OCI-LY3 (cell line): ENCODE measurements around the gene GPR62.

ENCODE experiments used
- H2AFZ ChIP-seq: fragments of 200-600, 300-600 bp; shearing (Covaris generic); 2 replicates; pipeline ENCODE4 v1.6.0; 2014; ENCODE audit warnings: antibody characterized with exemption, low read depth, low read length
- H3K27ac ChIP-seq: fragments of 200-600, 300-600 bp; sonication (generic); 2 replicates; pipeline ENCODE4 v1.5.1; 2014; ENCODE audit warnings: mild to moderate bottlenecking, low read length, moderate library complexity, mixed read lengths
- H3K27me3 ChIP-seq: fragments of 200-600, 300-600 bp; sonication (generic); 2 replicates; pipeline ENCODE4 v1.6.1; 2014; ENCODE audit warnings: low read depth, low read length, mixed read lengths
- H3K36me3 ChIP-seq: fragments of 200-600, 300-600 bp; sonication (generic); replicated peaks from 2 replicates; pipeline ENCODE3; 2014; ENCODE audit warnings: low read depth, low read length, mixed read lengths
- H3K4me1 ChIP-seq: fragments of 300-600, 200-600 bp; sonication (generic); 2 replicates; pipeline ENCODE4 v1.6.1; 2014; ENCODE audit warnings: low read length, mixed read lengths
- H3K4me2 ChIP-seq: fragments of 200-600, 300-600 bp; sonication (generic); 2 replicates; pipeline ENCODE4 v1.6.1; 2014; ENCODE audit warnings: low read length, mixed read lengths
- H3K4me3 ChIP-seq: fragments of 300-600, 200-600 bp; sonication (generic); 2 replicates; pipeline ENCODE4 v1.5.1; 2014; ENCODE audit warnings: antibody characterized with exemption, mild to moderate bottlenecking, low read length, moderate library complexity
- H3K79me2 ChIP-seq: fragments of 300-600, 200-600 bp; shearing (Covaris generic); 2 replicates; pipeline ENCODE4 v1.6.1; 2014; ENCODE audit warnings: mild to moderate bottlenecking, low read length, mixed read lengths
- H3K9ac ChIP-seq: fragments of 300-600, 200-600 bp; shearing (Covaris generic); 2 replicates; pipeline ENCODE4 v1.6.0; 2014; ENCODE audit warnings: mild to moderate bottlenecking, low read length, moderate library complexity
- H3K9me3 ChIP-seq: fragments of 200-600, 300-600 bp; shearing (Covaris generic); 2 replicates; pipeline ENCODE4 v1.6.1; 2014; ENCODE audit warnings: low read length, mixed read lengths; ENCODE audit not compliant: insufficient read depth
- H4K20me1 ChIP-seq: fragments of 200-600, 300-600 bp; sonication (generic); 2 replicates; pipeline ENCODE4 v1.6.1; 2016; ENCODE audit warnings: low read length, mixed read lengths; ENCODE audit not compliant: insufficient read depth
- EZH2phosphoT487 ChIP-seq: fragments of 200-600 bp; shearing (Covaris generic); IDR thresholded peaks from 2 replicates; pipeline ENCODE4 v1.6.1; 2018; ENCODE audit warnings: antibody characterized with exemption, mixed run types, low read depth
- TF ChIP-seq, protein P1 (sequence below): fragments of 200-600, 300-600 bp; sonication (generic); IDR thresholded peaks from 2 replicates; pipeline ENCODE4 v1.5.1; 2014; ENCODE audit warnings: antibody characterized with exemption, low read length, low read depth

Gene GPR62

DNA sequence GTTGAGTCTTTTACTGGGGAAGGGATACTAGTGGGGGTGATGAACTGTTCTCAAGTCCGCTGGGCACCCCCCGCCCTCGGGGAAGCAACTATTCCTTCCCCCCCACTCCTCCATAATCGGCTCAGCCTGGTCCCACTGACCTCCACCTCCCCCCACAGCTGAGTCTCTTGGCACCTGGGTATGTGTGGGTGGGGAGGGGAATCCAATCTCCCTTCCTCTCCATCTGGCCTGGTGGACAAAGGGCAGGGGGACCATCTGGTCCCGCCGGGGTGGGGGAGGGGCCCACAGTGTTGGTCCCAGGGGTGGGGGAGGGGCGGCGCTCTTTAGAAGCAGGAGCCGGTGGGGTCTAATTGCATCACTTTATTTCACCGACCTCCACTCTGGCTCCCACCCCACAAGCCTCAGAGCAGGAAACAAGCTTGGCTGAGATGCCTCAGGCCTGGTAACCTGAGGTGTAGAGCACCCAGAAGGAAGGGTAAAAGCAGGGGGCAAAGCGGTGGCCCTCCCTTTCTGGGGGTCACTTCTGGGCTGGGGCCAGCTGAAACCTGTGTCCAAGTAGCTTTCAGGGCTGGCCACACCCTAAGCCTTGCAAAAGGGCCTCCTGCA lies 13.1 kb downstream of the GPR62 start:
- H3K4me3 ChIP-seq = peak overlapping the region; percentile 92
- H3K27me3 ChIP-seq = no peaks in the 10 kb centered on the region
- H4K20me1 ChIP-seq = no peaks in the 10 kb centered on the region
- H3K9me3 ChIP-seq = no peaks in the 10 kb centered on the region
- no peak for TF ChIP-seq EZH2phosphoT487
- TF ChIP-seq, protein P1, sequence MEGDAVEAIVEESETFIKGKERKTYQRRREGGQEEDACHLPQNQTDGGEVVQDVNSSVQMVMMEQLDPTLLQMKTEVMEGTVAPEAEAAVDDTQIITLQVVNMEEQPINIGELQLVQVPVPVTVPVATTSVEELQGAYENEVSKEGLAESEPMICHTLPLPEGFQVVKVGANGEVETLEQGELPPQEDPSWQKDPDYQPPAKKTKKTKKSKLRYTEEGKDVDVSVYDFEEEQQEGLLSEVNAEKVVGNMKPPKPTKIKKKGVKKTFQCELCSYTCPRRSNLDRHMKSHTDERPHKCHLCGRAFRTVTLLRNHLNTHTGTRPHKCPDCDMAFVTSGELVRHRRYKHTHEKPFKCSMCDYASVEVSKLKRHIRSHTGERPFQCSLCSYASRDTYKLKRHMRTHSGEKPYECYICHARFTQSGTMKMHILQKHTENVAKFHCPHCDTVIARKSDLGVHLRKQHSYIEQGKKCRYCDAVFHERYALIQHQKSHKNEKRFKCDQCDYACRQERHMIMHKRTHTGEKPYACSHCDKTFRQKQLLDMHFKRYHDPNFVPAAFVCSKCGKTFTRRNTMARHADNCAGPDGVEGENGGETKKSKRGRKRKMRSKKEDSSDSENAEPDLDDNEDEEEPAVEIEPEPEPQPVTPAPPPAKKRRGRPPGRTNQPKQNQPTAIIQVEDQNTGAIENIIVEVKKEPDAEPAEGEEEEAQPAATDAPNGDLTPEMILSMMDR = no peak
- H2AFZ ChIP-seq = 0 out of 2 replicates have a peak overlapping the region, but pooled peaks have one; percentile 27
- peaks cover 13% of the 10 kb centered on the region for H3K4me1 ChIP-seq
- H3K27ac ChIP-seq = no peak overlapping the region
- peak overlapping the region; percentile 86 for H3K9ac ChIP-seq
- H3K36me3 ChIP-seq = peaks cover 5% of the 10 kb centered on the region
- peak overlapping the region; percentile 93 for H3K4me2 ChIP-seq
- peaks cover 3% of the 10 kb centered on the region for H3K79me2 ChIP-seq

DNA sequence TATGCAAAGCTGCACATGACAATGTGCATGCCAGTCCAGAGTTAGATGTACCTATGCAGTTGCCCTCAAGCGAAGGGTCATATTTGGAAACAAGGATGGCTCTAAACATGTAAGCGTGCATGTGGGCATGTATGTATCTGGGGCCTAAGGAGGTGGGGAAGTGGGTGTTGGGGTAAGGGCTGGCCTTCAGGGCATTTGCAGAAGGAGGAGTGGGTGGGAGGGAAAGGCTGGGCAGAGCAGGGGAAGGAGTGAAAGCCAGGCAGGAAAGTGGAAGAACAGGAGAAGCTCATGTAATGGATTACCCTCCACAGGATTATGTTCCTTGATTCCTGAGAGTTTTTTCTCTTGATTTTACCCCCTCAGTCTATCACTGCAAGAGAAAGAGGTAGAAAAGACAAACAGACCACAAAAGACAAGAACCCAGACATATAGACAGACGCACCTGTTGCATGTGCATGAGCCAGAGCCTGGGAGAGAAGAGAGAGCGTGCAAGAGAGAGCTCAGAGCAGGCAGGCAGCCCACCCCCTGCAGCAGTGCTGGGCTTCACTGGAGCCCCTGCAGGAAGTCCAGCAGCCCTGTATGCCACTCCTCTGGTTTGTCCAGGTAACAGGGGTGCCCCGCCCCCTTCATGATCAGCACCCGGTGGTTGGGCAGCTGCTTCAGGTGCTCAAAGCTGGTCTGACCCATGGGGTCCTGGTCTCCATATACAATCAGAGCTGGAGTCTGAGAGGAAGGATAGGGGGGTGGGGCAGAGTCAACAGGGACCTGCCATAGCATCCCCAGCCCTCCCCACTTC lies 13.9 kb downstream of the GPR62 start:
- no peaks in the 10 kb centered on the region for H3K27me3 ChIP-seq
- peaks cover 5% of the 10 kb centered on the region for H3K36me3 ChIP-seq
- no peaks in the 10 kb centered on the region for H3K9me3 ChIP-seq
- peaks cover 8% of the 10 kb centered on the region for H3K79me2 ChIP-seq
- peak overlapping the region; percentile 93; the same call in 1 of the 2 replicates for H3K4me2 ChIP-seq
- no peak overlapping the region for H3K9ac ChIP-seq
- no peak overlapping the region for H3K27ac ChIP-seq
- H3K4me1 ChIP-seq = peaks cover 14% of the 10 kb centered on the region
- H2AFZ ChIP-seq = no peak overlapping the region
- TF ChIP-seq EZH2phosphoT487 = no peak
- TF ChIP-seq, protein P1 = no peak
- H4K20me1 ChIP-seq = no peaks in the 10 kb centered on the region
- no peak overlapping the region for H3K4me3 ChIP-seq

DNA sequence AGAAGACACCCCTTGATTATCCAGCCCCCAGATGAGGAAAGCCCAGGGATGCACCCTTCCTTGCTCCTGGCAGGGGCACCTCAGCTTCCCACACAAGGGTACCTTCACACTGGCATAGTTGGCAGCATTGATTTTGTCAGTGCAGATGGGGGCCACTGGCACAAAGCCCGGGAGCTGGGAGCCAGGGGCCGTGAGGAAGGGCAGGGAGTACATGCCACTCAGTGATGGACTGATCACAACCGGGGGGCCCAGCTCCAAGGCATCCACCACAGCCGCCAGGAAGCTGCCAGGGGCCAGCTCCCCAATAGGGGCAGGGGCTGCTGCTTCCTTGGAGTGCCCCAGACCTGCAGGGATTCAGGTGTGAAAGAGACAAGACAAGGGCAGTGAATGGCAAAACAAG lies 14.7 kb downstream of the GPR62 start:
- Histone ChIP-seq H3K79me2 (peaks cover 8% of the 10 kb centered on the region), H3K36me3 (peaks cover 5% of the 10 kb centered on the region), H3K27ac (no peak overlapping the region), H3K9ac (no peak overlapping the region), H3K4me1 (peaks cover 20% of the 10 kb centered on the region), H3K27me3 (no peaks in the 10 kb centered on the region), H2AFZ (no peak overlapping the region), H3K4me3 (no peak overlapping the region), H4K20me1 (no peaks in the 10 kb centered on the region), H3K9me3 (no peaks in the 10 kb centered on the region), H3K4me2 (no peak overlapping the region)
- TF ChIP-seq EZH2phosphoT487 = no peak
- TF ChIP-seq, protein P1 = no peak

DNA sequence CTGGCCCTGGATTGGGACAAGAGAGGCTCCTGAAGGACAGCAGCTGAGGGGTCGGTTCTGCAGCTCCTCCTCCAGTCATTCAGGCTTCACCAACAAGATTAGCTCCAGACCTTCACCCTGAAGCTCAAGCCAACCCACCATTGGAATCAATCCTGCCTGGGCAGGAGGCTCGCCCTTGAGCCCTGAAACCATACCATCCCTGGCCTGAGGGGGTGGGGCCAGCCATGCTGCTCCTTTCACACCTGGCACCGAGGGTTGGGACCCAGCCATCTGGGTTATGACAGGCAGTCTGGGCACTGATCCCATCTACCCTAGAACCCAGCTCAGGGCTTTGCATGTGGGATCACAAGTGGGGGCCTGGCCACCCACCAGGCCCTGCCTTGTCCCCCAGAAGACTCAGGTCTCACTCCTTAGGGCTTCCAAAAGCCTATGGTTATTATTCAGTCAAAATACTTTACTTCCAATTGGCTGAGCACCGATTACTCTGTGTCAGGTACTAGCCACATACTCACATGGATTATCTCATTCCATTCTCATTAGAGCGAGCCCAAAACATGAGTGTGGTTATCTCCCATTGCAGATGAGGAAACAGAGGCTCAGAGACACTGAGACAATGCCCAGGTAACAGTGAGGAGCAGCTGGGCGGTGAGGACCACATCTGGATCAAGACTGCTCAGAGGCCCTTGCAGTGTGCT lies 15.6 kb downstream of the GPR62 start:
- Histone ChIP-seq H2AFZ (no peak overlapping the region), H3K79me2 (peaks cover 8% of the 10 kb centered on the region), H3K27ac (no peak overlapping the region), H3K27me3 (no peaks in the 10 kb centered on the region), H3K4me1 (peaks cover 24% of the 10 kb centered on the region), H4K20me1 (no peaks in the 10 kb centered on the region), H3K9ac (no peak overlapping the region), H3K4me3 (no peak overlapping the region), H3K9me3 (no peaks in the 10 kb centered on the region), H3K36me3 (peaks cover 5% of the 10 kb centered on the region), H3K4me2 (no peak overlapping the region)
- TF ChIP-seq, protein P1 = no peak
- no peak for TF ChIP-seq EZH2phosphoT487
